Inflammatory macrophage treated with lipopolysaccharide for 1 hour (primary cell): Measurements from ENCODE around the gene NUTF2.
A peak's percentile ranks its signal among the peaks of the same experiment; 100 is the strongest.
"Not testable (repeated sequence)": the region's sequence is repeated elsewhere in the genome, so short reads cannot be mapped to it uniquely, and the experiment has no call there.

Source experiments
- DNase-seq, 2 donors: peaks; one replicate each; pipeline ENCODE4 v3.0.0-alpha.2; 2020 to 2022

Gene NUTF2

DNA sequence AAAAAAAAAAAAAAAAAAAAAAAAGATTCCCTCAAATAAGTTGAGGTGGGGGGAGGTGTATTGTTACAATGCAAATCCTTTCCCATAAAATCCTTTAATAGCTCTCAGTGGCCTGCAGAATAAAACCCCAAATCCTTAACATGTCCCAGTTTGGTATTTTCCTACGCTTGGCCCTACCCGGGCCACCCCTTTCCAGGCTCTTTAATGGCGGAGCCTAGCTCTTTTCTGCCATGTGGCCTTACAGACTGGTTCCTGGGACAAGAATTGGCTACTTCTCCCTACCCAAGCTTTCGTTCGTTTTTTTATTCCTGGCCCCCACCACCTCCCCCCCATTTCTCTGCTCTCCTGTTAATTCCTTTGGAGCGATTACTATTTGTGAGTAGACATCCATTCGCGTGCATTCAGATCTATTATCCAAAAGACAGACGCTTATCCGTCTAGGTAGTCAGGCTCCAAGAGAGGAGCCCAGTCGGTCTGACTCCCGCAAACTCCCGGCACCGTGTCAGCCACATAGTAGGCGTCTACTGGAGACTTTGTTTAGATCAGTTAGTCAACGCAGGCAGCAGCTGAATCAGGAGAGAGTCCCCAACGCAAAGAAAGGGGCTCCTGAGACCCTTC lies 5.4 kb upstream of the NUTF2 start:
- DNase-seq: no peak

- peak; percentile 89 to 98 for DNase-seq
Measured at GRCh38 chr16:67841816-67842508, 4.8 kb upstream of the NUTF2 start, which contains the start of gene THAP11. TSS of gene THAP11 (plus strand) at chr16:67842320. CDS start at chr16:67842555, 235 bp downstream.

DNA sequence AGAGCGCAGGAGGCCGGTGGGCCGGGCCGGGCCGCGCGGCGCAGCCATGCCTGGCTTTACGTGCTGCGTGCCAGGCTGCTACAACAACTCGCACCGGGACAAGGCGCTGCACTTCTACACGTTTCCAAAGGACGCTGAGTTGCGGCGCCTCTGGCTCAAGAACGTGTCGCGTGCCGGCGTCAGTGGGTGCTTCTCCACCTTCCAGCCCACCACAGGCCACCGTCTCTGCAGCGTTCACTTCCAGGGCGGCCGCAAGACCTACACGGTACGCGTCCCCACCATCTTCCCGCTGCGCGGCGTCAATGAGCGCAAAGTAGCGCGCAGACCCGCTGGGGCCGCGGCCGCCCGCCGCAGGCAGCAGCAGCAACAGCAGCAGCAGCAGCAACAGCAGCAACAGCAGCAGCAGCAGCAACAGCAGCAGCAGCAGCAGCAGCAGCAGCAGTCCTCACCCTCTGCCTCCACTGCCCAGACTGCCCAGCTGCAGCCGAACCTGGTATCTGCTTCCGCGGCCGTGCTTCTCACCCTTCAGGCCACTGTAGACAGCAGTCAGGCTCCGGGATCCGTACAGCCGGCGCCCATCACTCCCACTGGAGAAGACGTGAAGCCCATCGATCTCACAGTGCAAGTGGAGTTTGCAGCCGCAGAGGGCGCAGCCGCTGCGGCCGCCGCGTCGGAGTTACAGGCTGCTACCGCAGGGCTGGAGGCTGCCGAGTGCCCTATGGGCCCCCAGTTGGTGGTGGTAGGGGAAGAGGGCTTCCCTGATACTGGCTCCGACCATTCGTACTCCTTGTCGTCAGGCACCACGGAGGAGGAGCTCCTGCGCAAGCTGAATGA lies 4.0 kb upstream of the NUTF2 start:
- DNase-seq: peak; percentile 33 to 36

DNA sequence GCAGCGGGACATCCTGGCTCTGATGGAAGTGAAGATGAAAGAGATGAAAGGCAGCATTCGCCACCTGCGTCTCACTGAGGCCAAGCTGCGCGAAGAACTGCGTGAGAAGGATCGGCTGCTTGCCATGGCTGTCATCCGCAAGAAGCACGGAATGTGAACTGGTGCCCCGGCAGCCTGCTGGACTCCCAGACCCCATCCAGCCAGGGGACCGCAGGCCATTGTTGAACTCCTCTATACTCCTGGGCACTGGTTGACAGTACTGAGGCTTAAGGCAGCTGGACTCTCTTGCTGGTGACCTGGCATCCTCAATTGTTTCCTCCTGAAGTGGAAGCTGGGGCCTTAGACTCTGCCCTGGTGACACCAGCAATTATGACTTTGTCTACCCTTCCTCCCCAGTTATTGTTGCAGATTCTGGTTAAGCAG lies 3.4 kb upstream of the NUTF2 start:
- DNase-seq: no peak

DNA sequence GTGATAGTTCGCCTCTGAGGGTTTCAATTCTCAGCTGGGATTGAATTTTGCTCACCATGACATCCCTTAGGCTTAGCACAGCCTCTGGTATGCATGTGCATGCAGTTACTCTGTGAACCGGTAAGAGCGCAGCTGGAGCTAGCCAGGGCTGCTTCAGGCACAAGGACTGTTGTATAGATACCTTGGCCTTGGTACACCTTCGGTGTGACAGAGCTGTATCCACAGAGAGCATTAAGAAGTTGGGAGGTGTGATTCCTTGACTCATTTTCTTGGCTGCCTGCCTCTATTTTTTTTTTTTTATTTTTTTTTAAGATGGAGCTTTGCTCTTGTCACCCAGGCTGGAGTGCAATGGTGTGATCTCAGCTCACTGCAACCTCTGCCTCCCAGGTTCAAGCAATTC lies 2.2 kb upstream of the NUTF2 start:
- no peak for DNase-seq

DNA sequence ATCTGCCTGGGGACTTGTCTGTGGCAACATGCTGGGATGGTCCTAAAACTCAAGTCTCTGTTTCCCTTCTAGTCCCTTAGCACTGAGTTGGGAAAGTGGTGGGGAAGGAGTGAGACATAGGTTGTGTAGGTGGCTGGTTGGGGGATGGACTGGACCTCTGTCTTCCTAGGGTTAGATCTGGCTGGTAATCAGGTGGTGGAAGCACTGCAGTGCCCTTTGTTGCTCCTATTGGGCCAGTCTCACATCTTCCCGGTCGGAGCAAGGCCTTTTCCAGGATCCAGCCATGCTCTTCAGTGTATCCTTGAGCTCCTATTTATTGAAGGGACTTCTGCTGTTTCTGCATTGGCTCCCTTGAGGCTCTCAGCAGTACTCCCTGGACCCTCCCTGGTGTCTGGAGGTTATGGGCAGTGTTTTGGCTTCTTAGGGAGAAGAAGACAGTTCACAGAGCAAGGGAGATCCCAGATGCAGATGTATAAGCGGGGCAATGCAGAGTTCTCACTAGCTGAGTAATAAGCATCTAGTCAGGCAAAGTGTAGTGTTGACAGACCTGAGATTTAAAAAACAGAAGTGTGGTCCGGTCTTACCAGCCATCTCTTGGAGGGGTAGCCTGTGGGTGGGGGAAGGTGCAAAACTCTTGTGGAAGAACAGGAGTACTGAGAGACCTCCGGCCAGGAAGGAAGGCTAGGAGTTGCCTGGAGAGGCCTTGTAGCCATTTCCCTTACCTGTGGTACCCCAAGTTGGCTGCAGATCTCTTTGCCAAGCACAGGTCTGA lies 1.3 kb upstream of the NUTF2 start:
- peak in 1 of 2 donors; percentile 50 for DNase-seq

DNA sequence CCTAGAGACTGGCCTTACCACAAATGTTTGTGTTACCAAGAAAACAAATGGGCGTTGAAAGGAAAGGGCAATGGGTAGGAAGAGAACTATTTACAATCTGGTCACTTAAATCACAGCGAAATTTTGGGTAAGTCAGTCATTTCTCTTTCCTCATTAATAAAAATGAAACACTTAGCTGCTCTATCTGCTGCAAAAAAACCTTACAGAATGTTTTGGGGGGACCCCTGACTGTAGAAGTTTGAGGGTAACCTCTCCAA lies 742 bp upstream of the NUTF2 start:
- no peak for DNase-seq

DNA sequence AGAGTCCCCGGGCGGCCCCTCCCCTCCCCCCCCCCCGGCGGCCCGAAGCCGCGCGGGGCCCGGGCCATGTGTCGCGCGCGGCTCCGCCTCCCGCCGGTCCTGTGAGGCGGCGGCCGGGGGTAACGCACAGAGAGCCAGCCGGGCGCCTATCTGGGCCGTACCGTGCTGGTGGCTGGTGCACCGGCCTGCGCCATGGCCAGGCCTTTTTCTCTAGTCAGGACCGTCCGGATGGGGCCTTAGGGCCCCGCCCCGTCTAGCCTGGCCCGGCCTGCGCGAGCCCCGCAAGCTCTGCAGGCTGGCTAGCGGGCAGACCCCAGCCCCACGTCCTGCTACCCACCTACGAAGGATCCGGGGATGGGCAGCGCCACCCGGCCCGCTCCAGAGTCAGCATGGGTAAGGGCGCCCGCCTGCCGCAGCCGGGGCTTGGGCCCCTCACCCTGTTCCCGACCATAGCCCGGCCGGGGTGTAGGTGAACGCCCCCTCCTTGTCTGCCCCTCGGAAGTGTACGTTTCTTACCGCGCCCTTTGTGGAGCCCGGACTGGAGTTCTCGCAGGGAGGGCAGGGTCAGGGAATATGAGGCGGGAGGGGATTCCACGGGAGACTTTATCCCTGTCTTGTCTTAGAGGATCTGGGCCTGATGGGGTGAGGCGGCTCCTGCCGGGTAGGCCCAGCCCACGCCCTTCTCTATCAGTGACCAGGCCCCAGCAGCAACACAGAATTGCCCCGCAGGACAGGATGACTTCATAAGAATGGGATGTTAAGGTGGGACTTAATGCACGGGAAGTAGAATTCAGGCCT lies 530 bp downstream of the NUTF2 start, which contains the start of gene CENPT:
Gene CENPT, minus strand, starts transcription at position 630 of the 798 bp plus-strand sequence. CDS start 13,834 bp downstream, outside the sequence.
- peak; percentile 45 to 55 for DNase-seq

- DNase-seq: no peak
Measured at GRCh38 chr16:67848118-67848517, 1.4 kb downstream of the NUTF2 start.

- DNase-seq: no peak
Measured at GRCh38 chr16:67853670-67854069, 6.9 kb downstream of the NUTF2 start.

DNA sequence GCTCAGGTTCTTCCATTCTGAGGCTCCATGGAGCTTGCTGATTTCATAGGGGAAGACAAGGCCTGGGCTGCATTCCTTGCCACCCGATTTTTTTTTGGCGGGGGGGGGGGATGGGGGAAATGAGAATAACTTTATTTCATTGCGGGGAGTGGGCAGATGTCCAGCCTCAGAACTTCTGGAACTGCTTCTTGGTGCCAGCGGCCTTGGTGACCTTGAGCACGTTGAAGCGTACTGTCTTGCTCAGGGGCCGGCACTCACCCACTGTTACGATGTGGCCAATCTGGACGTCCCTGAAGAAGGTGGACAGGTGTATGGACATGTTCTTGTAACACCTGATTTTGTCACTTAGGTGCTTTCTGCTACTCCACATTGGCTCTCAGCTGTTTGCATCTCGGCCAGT lies 9.1 kb downstream of the NUTF2 start:
- DNase-seq: no peak

GRCh38 chr16:67856927-67857546 lies 10.3 kb downstream of the NUTF2 start:
- no peak for DNase-seq

DNA sequence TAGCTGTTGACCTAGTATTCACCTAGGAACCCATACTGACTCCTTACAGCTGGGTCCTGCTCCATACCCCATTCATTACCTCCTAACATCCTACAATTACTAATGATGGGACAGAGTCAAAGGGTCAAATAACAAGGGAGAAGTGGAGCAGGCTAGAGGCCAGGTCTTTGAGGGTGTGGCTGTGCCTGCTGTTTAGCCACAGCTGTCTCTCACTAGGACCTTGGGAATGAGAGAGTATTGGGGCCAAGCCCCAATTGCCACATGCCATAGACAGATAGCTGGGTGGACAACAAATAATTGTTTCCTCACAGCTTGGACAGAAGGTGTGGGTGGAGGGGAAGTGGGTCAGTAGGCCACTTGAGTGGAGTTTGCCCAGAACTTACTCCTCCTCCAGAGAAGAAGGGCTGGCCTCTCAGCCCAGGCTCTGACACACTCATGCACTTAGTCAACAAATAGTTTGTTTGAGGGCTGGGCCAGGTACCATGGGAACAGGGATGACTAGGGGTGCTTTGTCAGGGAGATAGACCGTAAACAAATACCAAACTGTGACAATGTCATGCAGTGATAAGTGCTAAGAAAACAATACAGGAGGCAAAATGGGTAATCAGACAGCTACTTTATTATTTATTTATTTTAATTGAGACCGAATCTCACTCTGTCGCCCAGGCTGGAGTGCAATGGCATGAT lies 11.0 kb downstream of the NUTF2 start:
- peak; percentile 93 to 98 for DNase-seq

DNA sequence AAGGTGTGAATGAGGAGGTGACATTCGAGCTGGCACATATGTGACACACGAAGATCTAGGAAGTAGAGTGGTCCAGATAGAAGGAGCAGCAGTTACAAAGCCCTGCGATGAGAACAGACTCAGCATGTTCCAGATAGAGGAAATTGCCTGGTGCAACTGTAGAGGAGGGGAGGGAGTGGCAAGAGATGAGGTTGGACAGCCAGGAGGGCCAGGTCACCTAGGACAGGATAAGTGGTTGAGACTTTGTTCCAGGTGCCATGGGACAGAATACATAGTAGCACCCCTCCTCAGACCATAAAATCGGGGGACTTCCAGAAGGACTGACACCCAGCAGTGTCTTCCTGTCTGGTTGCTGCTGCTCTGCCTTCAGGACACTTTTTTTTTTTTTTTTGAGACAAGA lies 11.8 kb downstream of the NUTF2 start:
- no peak for DNase-seq

DNA sequence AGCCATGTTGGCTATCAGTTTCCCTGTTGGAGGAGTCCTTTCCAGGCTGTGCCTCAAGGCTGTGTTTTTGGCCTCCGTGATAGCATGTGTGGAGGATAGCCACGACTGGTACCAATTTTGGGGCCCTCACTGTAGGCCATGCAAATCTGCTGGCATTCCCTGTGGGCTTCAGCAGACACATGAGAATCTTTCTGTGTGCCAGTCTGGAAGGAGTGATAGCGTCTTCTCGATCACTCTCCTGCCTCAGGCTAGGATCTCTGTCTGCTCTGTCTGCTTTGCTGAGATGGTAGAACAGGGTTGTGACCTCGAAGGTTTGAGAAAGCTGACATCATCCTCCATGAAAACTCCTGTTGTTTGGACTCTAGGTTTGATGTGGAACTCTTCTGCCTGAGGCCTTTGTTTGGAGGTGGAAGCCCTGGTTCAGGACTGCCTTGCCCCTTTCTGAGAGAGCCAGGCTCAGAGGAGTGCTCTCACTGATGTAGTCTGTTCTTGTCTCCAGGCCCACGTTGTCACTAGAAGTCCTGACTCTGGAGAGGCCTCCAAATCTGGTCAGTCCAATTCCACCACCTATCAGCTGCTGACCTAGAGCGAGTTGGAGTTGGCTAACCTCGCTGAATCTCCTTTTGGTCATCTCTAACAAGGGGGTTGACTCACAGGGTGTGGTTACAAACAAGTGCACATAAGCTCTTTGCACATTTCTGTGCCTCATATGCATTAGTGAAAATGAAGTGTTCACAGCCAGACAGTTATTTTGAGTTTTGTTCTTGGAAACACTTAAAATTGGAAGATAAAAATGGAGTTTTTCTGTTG lies 14.1 kb downstream of the NUTF2 start:
- peak in 1 of 2 donors; percentile 26 for DNase-seq

- DNase-seq: no peak
Measured at GRCh38 chr16:67861877-67862276, 15.1 kb downstream of the NUTF2 start.

DNA sequence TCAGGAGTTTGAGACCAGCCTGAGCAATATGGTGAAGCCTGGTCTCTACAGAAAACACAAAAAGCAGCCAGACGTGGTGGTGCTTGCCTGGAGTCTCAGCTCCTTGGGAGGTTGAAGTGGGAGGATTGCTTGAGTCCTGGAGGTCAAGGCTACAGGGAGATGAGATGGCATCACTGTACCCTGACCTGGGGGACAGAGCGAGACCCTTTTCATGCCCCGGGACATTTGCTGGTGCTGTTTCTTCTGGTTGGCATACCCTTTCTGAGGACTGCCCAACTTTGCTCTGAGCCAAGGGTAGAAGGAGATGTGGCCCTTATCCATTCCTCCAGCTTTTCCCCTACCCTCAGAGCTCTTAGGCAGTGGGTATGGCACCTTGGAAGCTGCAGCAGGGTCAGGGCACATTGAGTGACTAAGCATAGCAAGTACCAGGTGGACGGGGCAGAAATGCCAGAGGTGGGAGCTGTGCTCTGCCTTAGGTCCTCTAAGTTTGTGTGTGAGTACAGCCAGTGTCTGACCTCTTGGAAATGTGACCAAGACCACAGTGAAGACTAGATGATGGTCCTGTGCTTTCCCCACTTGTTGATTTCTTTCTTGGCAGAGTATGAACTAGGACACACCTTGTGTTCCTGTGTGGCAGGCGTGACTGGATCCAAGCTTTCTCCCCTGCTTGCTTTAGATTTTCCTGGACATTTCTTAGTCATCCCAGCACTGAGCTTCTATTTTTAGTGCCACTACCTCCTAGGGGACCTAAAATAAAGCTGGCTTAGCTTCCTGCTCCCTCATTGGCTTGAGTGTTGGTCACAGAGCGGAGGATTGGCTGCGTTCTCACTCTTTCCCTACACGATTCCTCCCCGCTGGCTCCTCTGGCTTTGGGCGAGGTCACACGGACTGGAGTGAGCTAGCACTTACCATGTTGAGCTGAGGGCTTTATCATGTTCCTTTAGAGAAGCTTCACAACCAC lies 16.2 kb downstream of the NUTF2 start:
- DNase-seq: no peak

- DNase-seq: not testable (repeated sequence)
Measured at GRCh38 chr16:67864044-67864443, 17.3 kb downstream of the NUTF2 start.

DNA sequence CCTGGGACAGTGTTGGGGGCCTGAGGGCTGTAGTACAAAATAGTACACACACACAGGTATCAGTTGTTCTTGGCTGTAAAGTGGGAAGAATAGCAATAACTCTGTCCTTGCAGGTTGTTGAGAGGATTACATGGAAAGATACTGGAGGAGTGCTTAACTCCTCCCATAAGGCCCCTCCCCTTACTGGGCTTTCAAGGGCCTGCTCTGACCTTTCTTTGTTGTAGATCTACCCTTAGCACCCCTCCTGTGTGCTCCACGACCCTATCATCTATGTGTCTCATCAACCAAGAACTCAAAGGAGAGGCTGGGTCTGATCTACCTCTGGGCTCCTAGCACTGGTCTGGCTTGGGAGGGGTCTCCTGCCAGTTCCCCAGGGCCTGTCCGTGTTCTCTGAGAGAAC lies 17.9 kb downstream of the NUTF2 start:
- no peak for DNase-seq
